Calu3 (cell line): Measurements from ENCODE around the gene PSD4. TPM values are rescaled to one million over a fixed set of nuclear protein-coding genes. Genes with fewer than 3 reads are reported as not detected.

Experiments used
- BruUV-seq: library from RNA; stranded (reverse); fragments of 400-500 nt; replicated peaks from 2 replicates; lab custom pipeline; 2021; lab: Mats Ljungman, UMichigan
- CTCF ChIA-PET: fragments of 300-600 bp; sonication (Branson Sonifier 250); formaldehyde crosslinking; loops from one replicate; lab custom pipeline; 2022; ENCODE audit warnings: antibody characterized with exemption; lab: Charles Lee
- DNase-seq: peaks from one replicate; pipeline ENCODE4 v3.0.0; 2022
- H3K27ac Mint-ChIP-seq: one replicate; pipeline ENCODE4 v1.8.0; 2022; ENCODE audit warnings: mixed read lengths; ENCODE audit not compliant: unreplicated experiment
- H3K27me3 Mint-ChIP-seq: one replicate; pipeline ENCODE4 v1.8.0; 2022; ENCODE audit warnings: mixed read lengths; ENCODE audit not compliant: unreplicated experiment
- H3K36me3 Mint-ChIP-seq: one replicate; pipeline ENCODE4 v1.8.0; 2022; ENCODE audit warnings: mild to moderate bottlenecking, moderate library complexity, mixed read lengths; ENCODE audit not compliant: insufficient read depth, unreplicated experiment
- H3K4me1 Mint-ChIP-seq: one replicate; pipeline ENCODE4 v1.8.0; 2022; ENCODE audit warnings: mild to moderate bottlenecking, low read depth, mixed read lengths; ENCODE audit not compliant: unreplicated experiment
- H3K4me3 Mint-ChIP-seq: one replicate; pipeline ENCODE4 v1.8.0; 2022; ENCODE audit warnings: mild to moderate bottlenecking, low read depth, moderate library complexity, mixed read lengths; ENCODE audit not compliant: unreplicated experiment
- H3K9me3 Mint-ChIP-seq: one replicate; pipeline ENCODE4 v1.8.0; 2022; ENCODE audit warnings: low read depth, mixed read lengths; ENCODE audit not compliant: unreplicated experiment
- intact Hi-C: fragments of 100-400 bp; cut with micrococcal nuclease; formaldehyde crosslinking; loops from one replicate; pipeline ENCODE4 v1.10.0; 2022; ENCODE audit not compliant: unreplicated experiment
- total RNA-seq: library from RNA; stranded (reverse); gene quantifications from 2 replicates; pipeline ENCODE4 v1.2.3, GENCODE V29; 2022
- TF ChIP-seq, protein P1 (sequence below): fragments of 200-600 bp; IDR thresholded peaks from one replicate; pipeline ENCODE4 v1.8.0; 2022; ENCODE audit warnings: antibody characterized with exemption; ENCODE audit not compliant: unreplicated experiment

Gene PSD4
- total RNA-seq, 1 experiment from 2014 or later, result 58.7 TPM

DNA sequence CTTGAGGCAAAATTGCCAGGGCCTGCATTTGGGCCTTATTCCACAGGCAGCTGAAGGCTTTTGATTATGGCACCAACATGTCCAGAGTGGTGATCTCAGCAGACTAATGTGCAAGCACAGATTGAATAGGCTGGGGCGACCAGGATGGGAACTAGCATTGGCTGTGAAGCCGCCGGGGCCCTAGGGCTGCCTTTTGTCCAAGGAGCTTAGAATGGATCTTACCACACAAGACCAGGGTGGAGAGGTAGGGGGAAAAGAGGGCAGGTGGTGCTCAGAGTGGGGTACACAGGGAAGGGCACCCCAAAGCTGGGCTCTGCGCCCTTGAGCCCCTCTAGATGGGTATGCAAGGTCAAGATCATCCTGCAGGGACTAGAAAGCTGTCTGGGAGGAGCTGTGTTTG is 23.1 kb downstream of the PSD4 start:
- no TSS peak for BruUV-seq
- no peak overlapping the region for H3K4me3 Mint-ChIP-seq
- no peaks in the 10 kb centered on the region for H3K9me3 Mint-ChIP-seq
- TF ChIP-seq, protein P1, sequence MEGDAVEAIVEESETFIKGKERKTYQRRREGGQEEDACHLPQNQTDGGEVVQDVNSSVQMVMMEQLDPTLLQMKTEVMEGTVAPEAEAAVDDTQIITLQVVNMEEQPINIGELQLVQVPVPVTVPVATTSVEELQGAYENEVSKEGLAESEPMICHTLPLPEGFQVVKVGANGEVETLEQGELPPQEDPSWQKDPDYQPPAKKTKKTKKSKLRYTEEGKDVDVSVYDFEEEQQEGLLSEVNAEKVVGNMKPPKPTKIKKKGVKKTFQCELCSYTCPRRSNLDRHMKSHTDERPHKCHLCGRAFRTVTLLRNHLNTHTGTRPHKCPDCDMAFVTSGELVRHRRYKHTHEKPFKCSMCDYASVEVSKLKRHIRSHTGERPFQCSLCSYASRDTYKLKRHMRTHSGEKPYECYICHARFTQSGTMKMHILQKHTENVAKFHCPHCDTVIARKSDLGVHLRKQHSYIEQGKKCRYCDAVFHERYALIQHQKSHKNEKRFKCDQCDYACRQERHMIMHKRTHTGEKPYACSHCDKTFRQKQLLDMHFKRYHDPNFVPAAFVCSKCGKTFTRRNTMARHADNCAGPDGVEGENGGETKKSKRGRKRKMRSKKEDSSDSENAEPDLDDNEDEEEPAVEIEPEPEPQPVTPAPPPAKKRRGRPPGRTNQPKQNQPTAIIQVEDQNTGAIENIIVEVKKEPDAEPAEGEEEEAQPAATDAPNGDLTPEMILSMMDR, result no peak
- H3K27me3 Mint-ChIP-seq, result no peaks in the 10 kb centered on the region
- H3K36me3 Mint-ChIP-seq, result peaks cover 37% of the 10 kb centered on the region
- no peaks in the 10 kb centered on the region for H3K4me1 Mint-ChIP-seq
- H3K27ac Mint-ChIP-seq, result no peak overlapping the region
- DNase-seq, result no peak
- intact Hi-C loops, result no loop called here
- CTCF ChIA-PET, result interaction anchor here (1.4 to 3.6 kb wide), 2 partner anchors 58 to 117 kb away, joined by 4 to 37 read pairs; no protein-coding TSS in a partner anchor

DNA sequence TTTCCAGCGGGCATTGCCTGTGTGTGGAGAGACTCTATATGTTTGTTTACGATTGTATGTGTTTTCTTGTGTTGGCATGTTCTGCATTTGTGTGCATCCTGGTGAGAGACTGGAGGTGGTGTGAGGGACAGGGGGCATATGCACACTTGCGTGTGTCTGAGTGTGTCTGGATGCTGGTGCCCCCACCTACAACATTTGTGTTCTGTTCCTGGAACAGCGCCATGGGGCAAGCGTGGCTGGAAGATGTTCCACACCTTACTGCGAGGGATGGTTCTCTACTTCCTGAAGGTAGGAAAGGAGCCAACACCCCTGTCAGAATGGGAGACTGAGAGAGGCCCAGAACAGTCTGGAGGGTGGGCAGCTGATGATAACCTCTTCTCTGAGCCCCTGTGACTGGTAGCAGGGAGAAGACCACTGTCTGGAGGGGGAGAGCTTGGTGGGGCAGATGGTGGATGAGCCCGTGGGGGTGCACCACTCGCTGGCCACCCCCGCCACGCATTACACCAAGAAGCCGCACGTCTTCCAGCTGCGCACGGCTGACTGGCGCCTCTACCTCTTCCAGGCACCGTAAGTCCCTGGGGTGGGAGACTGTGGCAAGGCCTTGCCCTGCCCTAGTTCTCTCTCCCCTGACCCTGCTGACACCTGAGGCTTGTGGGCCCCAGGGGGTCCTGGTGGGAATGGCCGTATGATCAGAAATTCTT is 23.7 kb downstream of the PSD4 start:
- H3K4me1 Mint-ChIP-seq, result no peaks in the 10 kb centered on the region
- DNase-seq, result no peak
- TF ChIP-seq, protein P1, result no peak
- H3K36me3 Mint-ChIP-seq, result peaks cover 38% of the 10 kb centered on the region
- H3K4me3 Mint-ChIP-seq, result no peak overlapping the region
- H3K9me3 Mint-ChIP-seq, result no peaks in the 10 kb centered on the region
- intact Hi-C loops, result loop anchor here (2.0 kb wide), 1 partner anchor 113 kb away; no protein-coding TSS in a partner anchor
- CTCF ChIA-PET, result interaction anchor here (1.2 to 3.6 kb wide), 3 partner anchors 22 to 117 kb away, joined by 3 to 37 read pairs (median 4); no protein-coding TSS in a partner anchor
- no TSS peak for BruUV-seq
- no peaks in the 10 kb centered on the region for H3K27me3 Mint-ChIP-seq
- H3K27ac Mint-ChIP-seq, result no peak overlapping the region

DNA sequence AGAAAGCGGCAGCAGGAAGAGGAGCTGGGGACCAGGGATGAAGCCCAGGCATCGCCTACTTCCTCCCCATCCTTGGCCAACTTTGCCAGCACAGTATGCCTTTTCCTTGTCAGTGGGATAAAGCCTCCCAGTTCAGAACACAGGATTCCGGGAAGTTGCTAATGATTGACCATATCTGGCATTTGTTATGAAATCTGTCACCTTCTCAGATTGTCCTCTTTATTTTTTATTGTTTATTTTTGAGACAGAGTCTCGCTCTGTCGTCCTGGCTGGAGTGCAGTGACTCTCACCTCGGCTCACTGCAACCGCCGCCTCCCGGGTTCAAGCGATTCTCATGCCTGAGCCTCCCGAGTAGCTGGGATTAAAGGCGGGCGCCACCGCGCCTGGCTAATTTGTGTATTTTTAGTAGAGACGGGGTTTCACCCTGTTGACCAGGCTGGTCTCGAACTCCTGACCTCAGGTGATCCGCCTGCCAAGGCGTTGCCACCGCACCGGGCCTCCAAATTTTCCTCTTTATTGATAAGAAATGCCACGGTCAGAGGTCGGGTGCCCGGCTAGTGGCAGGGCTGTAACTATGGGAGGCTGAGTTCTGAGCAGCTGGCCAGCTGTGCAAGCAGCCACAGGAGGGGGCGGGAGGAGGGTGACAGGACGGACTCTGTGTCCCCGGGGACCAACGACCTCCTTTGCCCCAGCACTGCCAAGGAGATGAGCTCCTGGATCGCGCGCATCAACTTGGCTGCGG is 24.4 kb downstream of the PSD4 start:
- Mint-ChIP-seq H3K36me3 (peaks cover 41% of the 10 kb centered on the region), H3K27me3 (no peaks in the 10 kb centered on the region), H3K27ac (no peak overlapping the region), H3K4me1 (no peaks in the 10 kb centered on the region), H3K9me3 (no peaks in the 10 kb centered on the region), H3K4me3 (peak overlapping the region; percentile 69)
- CTCF ChIA-PET, result interaction anchor here (0.6 to 3.6 kb wide), 11 partner anchors 22 to 294 kb away, joined by 3 to 37 read pairs (median 4); no protein-coding TSS in a partner anchor
- TF ChIP-seq, protein P1, result no peak
- BruUV-seq, result no TSS peak
- DNase-seq, result no peak
- intact Hi-C loops, result loop anchor here (2.0 kb wide), 1 partner anchor 113 kb away; no protein-coding TSS in a partner anchor

DNA sequence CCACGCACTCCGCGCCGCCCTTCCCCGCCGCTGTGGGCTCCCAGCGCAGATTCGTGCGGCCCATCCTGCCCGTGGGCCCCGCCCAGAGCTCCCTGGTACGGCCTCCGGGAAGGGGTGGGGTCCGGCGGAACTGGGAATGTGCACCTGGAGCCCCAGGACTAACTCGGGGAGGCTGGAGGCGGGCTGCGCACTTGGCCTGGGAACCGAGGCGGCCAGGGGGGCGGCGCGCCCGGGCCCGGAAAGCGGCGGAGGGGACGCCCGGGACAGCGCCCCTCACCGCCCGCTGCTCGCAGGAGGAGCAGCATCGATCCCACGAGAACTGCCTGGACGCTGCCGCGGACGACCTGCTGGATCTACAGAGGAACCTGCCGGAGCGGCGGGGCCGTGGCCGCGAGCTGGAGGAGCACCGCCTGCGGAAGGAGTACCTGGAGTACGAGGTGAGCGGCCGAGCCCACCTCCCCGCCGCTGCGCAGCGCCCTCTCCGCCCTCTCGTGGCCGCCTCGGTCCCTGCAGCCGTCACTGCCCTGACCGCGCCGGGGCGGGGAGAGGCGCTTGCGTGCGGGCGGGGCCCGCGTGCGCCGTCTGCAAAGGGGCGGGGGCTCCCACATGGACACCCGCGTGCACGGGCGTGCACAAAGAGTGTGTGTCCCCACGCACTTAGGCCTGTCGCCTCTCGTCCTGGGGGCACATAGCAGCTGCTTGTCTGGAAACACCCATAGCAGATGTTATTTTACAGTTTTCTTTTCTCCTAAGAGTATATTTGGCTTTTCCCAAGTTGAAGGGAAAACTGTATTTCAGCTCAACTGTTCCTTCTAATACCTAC is 25.2 kb downstream of the PSD4 start:
- intact Hi-C loops, result loop anchor here (1.0 to 2.0 kb wide), 2 partner anchors 61 to 114 kb away; no protein-coding TSS in a partner anchor
- no peaks in the 10 kb centered on the region for H3K9me3 Mint-ChIP-seq
- H3K36me3 Mint-ChIP-seq, result peaks cover 48% of the 10 kb centered on the region
- H3K27me3 Mint-ChIP-seq, result no peaks in the 10 kb centered on the region
- CTCF ChIA-PET, result interaction anchor here (0.6 to 3.6 kb wide), 12 partner anchors 23 to 295 kb away, joined by 3 to 37 read pairs (median 4); no protein-coding TSS in a partner anchor
- DNase-seq, result peak; percentile 94
- H3K27ac Mint-ChIP-seq, result peak overlapping the region; percentile 61
- H3K4me3 Mint-ChIP-seq, result peak overlapping the region; percentile 69
- TF ChIP-seq, protein P1, result peak; percentile 97
- H3K4me1 Mint-ChIP-seq, result no peaks in the 10 kb centered on the region
- BruUV-seq, result no TSS peak
